D721Med (cell line): Measurements from ENCODE around the gene VPS35L.

ENCODE experiments used
- DNase-seq: peaks from one replicate; pipeline ENCODE4 v3.0.0; 2011; ENCODE audit warnings: low spot score; ENCODE audit not compliant: insufficient read length
- FAIRE-seq: peaks from 2 replicates; lab custom pipeline; 2011; peaks lifted over from hg19 to GRCh38; lab: Jason Lieb, UNC
- CTCF ChIP-seq: IDR thresholded peaks from 2 replicates; pipeline ENCODE4 v1.5.1; 2012; ENCODE audit warnings: mild to moderate bottlenecking, control low read depth; ENCODE audit not compliant: insufficient read depth; ENCODE audit errors: missing control alignments

VPS35L gene

GRCh38 chr16:19595043-19595767, 39.7 kb downstream of the VPS35L start:
- TF ChIP-seq CTCF, result no peak
- DNase-seq (no peak), FAIRE-seq (no peak)

GRCh38 chr16:19598805-19599510, 43.5 kb downstream of the VPS35L start:
- no peak for DNase-seq
- FAIRE-seq, result no peak
- no peak for TF ChIP-seq CTCF

GRCh38 chr16:19599968-19600716, 44.6 kb downstream of the VPS35L start:
- DNase-seq, result no peak
- FAIRE-seq, result no peak
- TF ChIP-seq CTCF, result no peak

GRCh38 chr16:19601083-19601976, 45.8 kb downstream of the VPS35L start:
- FAIRE-seq (no peak), DNase-seq (no peak)
- TF ChIP-seq CTCF, result peak; percentile 72

GRCh38 chr16:19604911-19605310, 49.4 kb downstream of the VPS35L start:
- no peak for TF ChIP-seq CTCF
- DNase-seq (no peak), FAIRE-seq (no peak)

GRCh38 chr16:19605701-19606100, 50.2 kb downstream of the VPS35L start:
- DNase-seq (no peak), FAIRE-seq (no peak)
- no peak for TF ChIP-seq CTCF
